ENCODE data around the gene OR2L5.

Gene OR2L5

GRCh38 chr1:248013229-248013710, at the start of gene OR2L5:
TSS of gene OR2L5 (plus strand) at chr1:248013660. CDS start at chr1:248021948, 8,288 bp downstream.
- no peak for DNase-seq (ENCODE audit: low read depth in 1 of 2, low spot score in 1 of 2)

GRCh38 chr1:247964933-247965332, 48.5 kb upstream of the OR2L5 start, which contains the start of gene OR2AK2:
TSS of gene OR2AK2 (plus strand) at chr1:247965233. CDS start at chr1:247965377, 144 bp downstream.
- no peak for DNase-seq (ENCODE audit: low read depth in 1 of 2, low spot score in 1 of 2)

- DNase-seq (ENCODE audit: low read depth in 1 of 2, low spot score in 1 of 2): no peak
Measured at GRCh38 chr1:247966532-247967204, 46.8 kb upstream of the OR2L5 start.

GRCh38 chr1:247992986-247993385, 20.5 kb upstream of the OR2L5 start:
- no peak for DNase-seq (ENCODE audit: low read depth in 1 of 2, low spot score in 1 of 2)

- DNase-seq (ENCODE audit: low read depth in 1 of 2, low spot score in 1 of 2): no peak
Measured at GRCh38 chr1:247998811-247999210, 14.6 kb upstream of the OR2L5 start.

GRCh38 chr1:248000169-248000568, 13.3 kb upstream of the OR2L5 start:
- no peak for DNase-seq (ENCODE audit: low read depth in 1 of 2, low spot score in 1 of 2)

- no peak for DNase-seq (ENCODE audit: low read depth in 1 of 2, low spot score in 1 of 2)
Measured at GRCh38 chr1:248007778-248008177, 5.7 kb upstream of the OR2L5 start.

- DNase-seq (ENCODE audit: low read depth in 1 of 2, low spot score in 1 of 2): no peak
Measured at GRCh38 chr1:248009681-248010080, 3.8 kb upstream of the OR2L5 start.

- DNase-seq (ENCODE audit: low read depth in 1 of 2, low spot score in 1 of 2): no peak
Measured at GRCh38 chr1:248015803-248016202, 2.3 kb downstream of the OR2L5 start.

GRCh38 chr1:248029770-248030169, 16.3 kb downstream of the OR2L5 start, which contains the start of gene OR2L2:
TSS of gene OR2L2 (plus strand) at chr1:248030070. CDS start at chr1:248038268, 8,198 bp downstream.
- no peak for DNase-seq (ENCODE audit: low read depth in 1 of 2, low spot score in 1 of 2)

- no peak for DNase-seq (ENCODE audit: low read depth in 1 of 2, low spot score in 1 of 2)
Measured at GRCh38 chr1:248045209-248045608, 31.7 kb downstream of the OR2L5 start.

GRCh38 chr1:248046536-248046935, 33.1 kb downstream of the OR2L5 start, which contains the start of gene OR2L3:
TSS of gene OR2L3 (plus strand) at chr1:248046836. CDS start at chr1:248060682, 13,846 bp downstream.
- DNase-seq (ENCODE audit: low read depth in 1 of 2, low spot score in 1 of 2): no peak

- no peak for DNase-seq (ENCODE audit: low read depth in 1 of 2, low spot score in 1 of 2)
Measured at GRCh38 chr1:248047008-248047407, 33.5 kb downstream of the OR2L5 start.

GRCh38 chr1:248054671-248055070, 41.2 kb downstream of the OR2L5 start:
- no peak for DNase-seq (ENCODE audit: low read depth in 1 of 2, low spot score in 1 of 2)

- DNase-seq (ENCODE audit: low read depth in 1 of 2, low spot score in 1 of 2): no peak
Measured at GRCh38 chr1:248055261-248055660, 41.8 kb downstream of the OR2L5 start.

- no peak for DNase-seq (ENCODE audit: low read depth in 1 of 2, low spot score in 1 of 2)
Measured at GRCh38 chr1:248065071-248065470, 51.6 kb downstream of the OR2L5 start.

- DNase-seq (ENCODE audit: low read depth in 1 of 2, low spot score in 1 of 2): no peak
Measured at GRCh38 chr1:248065604-248066003, 52.1 kb downstream of the OR2L5 start.

Measured in activated CD4-positive, alpha-beta T cell treated with anti-CD3 and anti-CD28 coated beads, Interleukin-2, amount 50 U/mL, for 24 hours (primary cell).